RWPE2 (cell line): Measurements from ENCODE around the gene HMCES.

Experiments
- ATAC-seq: fragments of 200-7000 bp; cut with Tn5 transposase; 3 replicates; pipeline ENCODE4 v1.9.1; 2021; ENCODE audit warnings: low read depth
- DNase-seq: peaks from one replicate; pipeline ENCODE4 v3.0.0-alpha.2; 2020; ENCODE audit warnings: low spot score
- H3K27ac ChIP-seq: fragments of 450-650 bp; 2 replicates; pipeline ENCODE4 v1.5.1; 2017; ENCODE audit warnings: mild to moderate bottlenecking; ENCODE audit not compliant: poor library complexity, severe bottlenecking
- H3K27me3 ChIP-seq: fragments of 250-450 bp; sonication (Bioruptor Pico); 2 replicates; pipeline ENCODE4 v1.5.1; 2021; ENCODE audit warnings: mild to moderate bottlenecking, moderate library complexity; ENCODE audit not compliant: insufficient read depth, poor library complexity, severe bottlenecking
- H3K36me3 ChIP-seq: fragments of 250-450 bp; sonication (Bioruptor Pico); 2 replicates; pipeline ENCODE4 v1.5.1; 2020; ENCODE audit warnings: low read depth, mild to moderate bottlenecking, moderate library complexity
- H3K4me1 ChIP-seq: fragments of 250-450 bp; sonication (Bioruptor Pico); 2 replicates; pipeline ENCODE4 v1.5.1; 2021; ENCODE audit warnings: mild to moderate bottlenecking, moderate library complexity; ENCODE audit not compliant: insufficient read depth, poor library complexity, severe bottlenecking
- H3K4me3 ChIP-seq: fragments of 250-450 bp; sonication (Bioruptor Pico); 2 replicates; pipeline ENCODE4 v1.5.1; 2021; ENCODE audit warnings: mild to moderate bottlenecking, moderate library complexity; ENCODE audit not compliant: severe bottlenecking
- H3K9me3 ChIP-seq: fragments of 250-450 bp; sonication (Bioruptor Pico); 2 replicates; pipeline ENCODE4 v1.5.1; 2021; ENCODE audit warnings: mild to moderate bottlenecking, moderate library complexity; ENCODE audit not compliant: severe bottlenecking
- CTCF ChIP-seq: fragments of 450-650 bp; IDR thresholded peaks from one replicate; pipeline ENCODE4 v1.5.1; 2017; ENCODE audit warnings: mild to moderate bottlenecking, moderate library complexity; ENCODE audit not compliant: poor library complexity, severe bottlenecking

HMCES gene

GRCh38 chr3:129326595-129326994, 47.9 kb downstream of the HMCES start:
- Histone ChIP-seq H3K4me3 (no peak overlapping the region), H3K9me3 (no peaks in the 10 kb centered on the region), H3K36me3 (no peaks in the 10 kb centered on the region), H3K27ac (no peak overlapping the region), H3K27me3 (no peaks in the 10 kb centered on the region), H3K4me1 (no peaks in the 10 kb centered on the region)
- no peak for ATAC-seq
- DNase-seq, result no peak
- no peak for TF ChIP-seq CTCF

GRCh38 chr3:129327510-129327909, 48.8 kb downstream of the HMCES start:
- DNase-seq, result no peak
- Histone ChIP-seq H3K9me3 (no peaks in the 10 kb centered on the region), H3K4me1 (no peaks in the 10 kb centered on the region), H3K27me3 (no peaks in the 10 kb centered on the region), H3K27ac (no peak overlapping the region), H3K36me3 (no peaks in the 10 kb centered on the region), H3K4me3 (no peak overlapping the region)
- ATAC-seq, result no peak
- TF ChIP-seq CTCF, result no peak

GRCh38 chr3:129329858-129330257, 51.2 kb downstream of the HMCES start:
- Histone ChIP-seq H3K27me3 (no peaks in the 10 kb centered on the region), H3K4me3 (no peak overlapping the region), H3K4me1 (no peaks in the 10 kb centered on the region), H3K36me3 (no peaks in the 10 kb centered on the region), H3K9me3 (no peaks in the 10 kb centered on the region), H3K27ac (no peak overlapping the region)
- DNase-seq (no peak), ATAC-seq (no peak)
- no peak for TF ChIP-seq CTCF

- DNase-seq, result no peak
- ATAC-seq, result no peak
- Histone ChIP-seq H3K9me3 (no peaks in the 10 kb centered on the region), H3K4me1 (no peaks in the 10 kb centered on the region), H3K4me3 (no peak overlapping the region), H3K27me3 (no peaks in the 10 kb centered on the region), H3K36me3 (no peaks in the 10 kb centered on the region), H3K27ac (no peak overlapping the region)
- no peak for TF ChIP-seq CTCF
Observed at GRCh38 chr3:129330409-129330808, 51.7 kb downstream of the HMCES start.

- no peak for ATAC-seq
- Histone ChIP-seq H3K27me3 (no peaks in the 10 kb centered on the region), H3K9me3 (no peaks in the 10 kb centered on the region), H3K4me1 (no peaks in the 10 kb centered on the region), H3K36me3 (no peaks in the 10 kb centered on the region), H3K4me3 (no peak overlapping the region), H3K27ac (no peak overlapping the region)
- no peak for DNase-seq
- no peak for TF ChIP-seq CTCF
Observed at GRCh38 chr3:129333891-129334290, 55.2 kb downstream of the HMCES start.
